Activated B cell treated with CpG ODN at 0.5 μM for 24 hours (primary cell): ENCODE results near the gene TUBA3D. TPM values are rescaled to one million over a fixed set of nuclear protein-coding genes. Genes with fewer than 3 reads are reported as not detected.
"Not testable (repeated sequence)": the region's sequence is repeated elsewhere in the genome, so short reads cannot be mapped to it uniquely, and the experiment has no call there.

Experiments
- ATAC-seq: fragments of 200-7000 bp; cut with Tn5 transposase; one replicate; pipeline ENCODE4 v1.10.0; 2021; ENCODE audit warnings: low read depth, mild to moderate bottlenecking, moderate library complexity
- CTCF ChIA-PET: fragments of 350-600 bp; sonication (Branson Sonifier 250); formaldehyde crosslinking; loops from one replicate; lab custom pipeline; 2021; ENCODE audit warnings: antibody characterized with exemption; lab: Charles Lee
- POLR2A ChIA-PET: fragments of 350-600 bp; sonication (Branson Sonifier 250); formaldehyde crosslinking; loops from one replicate; lab custom pipeline; 2021; ENCODE audit warnings: antibody characterized with exemption; lab: Charles Lee
- DNase-seq: peaks from one replicate; pipeline ENCODE4 v3.0.0; 2022
- H3K27ac Mint-ChIP-seq: one replicate; pipeline ENCODE4 v1.8.0; 2020; ENCODE audit warnings: mixed read lengths
- H3K27me3 Mint-ChIP-seq: one replicate; pipeline ENCODE4 v1.8.0; 2021; ENCODE audit warnings: mixed read lengths
- H3K36me3 Mint-ChIP-seq: one replicate; pipeline ENCODE4 v1.8.0; 2021; ENCODE audit warnings: low read depth, mixed read lengths
- H3K4me1 Mint-ChIP-seq: one replicate; pipeline ENCODE4 v1.8.0; 2021; ENCODE audit warnings: mixed read lengths
- H3K4me3 Mint-ChIP-seq: one replicate; pipeline ENCODE4 v1.8.0; 2020; ENCODE audit warnings: mild to moderate bottlenecking, mixed read lengths
- H3K9me3 Mint-ChIP-seq: one replicate; pipeline ENCODE4 v1.8.0; 2020; ENCODE audit warnings: mixed read lengths
- CTCF ChIP-seq: fragments of 200-600 bp; IDR thresholded peaks from one replicate; pipeline ENCODE4 v1.8.0; 2022; ENCODE audit warnings: antibody characterized with exemption, mild to moderate bottlenecking
- intact Hi-C: fragments of 100-400 bp; cut with micrococcal nuclease; formaldehyde crosslinking; loops from one replicate; pipeline ENCODE4 v1.15.1; 2024
- total RNA-seq: library from RNA; stranded (reverse); gene quantifications from 2 replicates; pipeline ENCODE4 v1.2.3, GENCODE V29; 2022

TUBA3D gene
- total RNA-seq, 1 donor from 2014 or later: not detected

- peak within 1 kb of the TSS; percentile 97 for H3K4me3 Mint-ChIP-seq
- peaks cover 38% of the 10 kb centered on the region for H3K4me1 Mint-ChIP-seq
- ChIA-PET CTCF (interaction anchor here (1.3 to 2.5 kb wide), 4 partner anchors 68 to 191 kb away, joined by 3 to 12 read pairs (median 5); no protein-coding TSS in a partner anchor), POLR2A (interaction anchor here (0.7 to 1.9 kb wide), 8 partner anchors 14 to 1150 kb away, joined by 3 to 11 read pairs (median 6); partner anchors contain the start of genes FAM168B, IMP4 and PLEKHB2)
- peak within 1 kb of the TSS; percentile 88 for H3K27ac Mint-ChIP-seq
- intact Hi-C loops: loop anchor here (1.0 to 2.0 kb wide), 9 partner anchors 22 to 1311 kb away; partner anchors contain the start of genes CCDC74A, FAM168B, PLEKHB2 and SMPD4
- peaks cover 12% of the 10 kb centered on the region for H3K36me3 Mint-ChIP-seq
- H3K27me3 Mint-ChIP-seq, DNase-seq, H3K9me3 Mint-ChIP-seq: not testable (repeated sequence)
- peak; percentile 0 for ATAC-seq
Measured at GRCh38 chr2:131492015-131492417, 16.1 kb downstream of the TUBA3D start, which contains the start of gene MZT2A. Gene MZT2A, minus strand, starts transcription at chr2:131492397. Its CDS starts 21 bp downstream, at chr2:131492376.

DNA sequence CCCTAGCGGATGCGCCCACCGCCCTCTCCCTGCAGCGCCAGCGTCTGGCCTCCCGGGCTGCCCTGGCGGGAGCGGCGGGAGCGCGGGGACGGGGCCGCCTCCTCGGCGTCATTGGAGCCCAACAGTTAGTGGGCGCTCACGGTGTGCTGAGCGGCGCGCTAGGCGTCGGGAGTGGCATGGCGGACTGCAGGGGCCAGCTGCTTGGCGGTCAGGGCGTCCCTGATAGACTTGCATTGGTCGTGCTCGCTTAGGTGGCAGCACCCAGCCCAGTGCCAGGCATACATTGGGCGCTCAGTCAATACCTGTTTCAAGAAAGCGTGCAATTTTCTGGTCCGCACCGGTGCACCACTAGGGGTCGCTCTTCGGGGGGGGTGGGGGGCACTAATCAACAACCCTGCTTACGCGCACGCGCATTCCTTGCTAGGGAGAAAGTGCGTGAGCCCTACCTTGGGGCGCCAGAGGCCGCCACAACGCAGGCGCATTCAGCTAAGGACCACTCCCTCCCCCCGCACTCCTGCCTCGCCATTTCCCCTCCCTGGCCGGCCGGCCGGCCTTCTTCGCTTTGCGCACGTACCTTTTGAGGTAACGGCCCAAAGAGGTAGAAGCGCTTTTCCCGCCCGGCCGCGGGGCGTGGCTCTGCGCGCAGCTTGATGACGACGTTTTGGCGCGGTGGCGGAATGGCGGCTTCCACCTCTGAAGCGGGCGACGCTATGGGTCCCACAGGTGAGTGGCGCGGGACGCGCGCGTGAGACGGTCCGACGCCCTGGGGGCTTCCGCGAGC is 16.7 kb downstream of the TUBA3D start:
- ChIA-PET POLR2A (interaction anchor here (0.6 to 1.9 kb wide), 15 partner anchors 11 to 1150 kb away, joined by 3 to 11 read pairs (median 4); partner anchors contain the start of genes FAM168B, IMP4 and PLEKHB2), CTCF (interaction anchor here (0.8 to 2.5 kb wide), 6 partner anchors 67 to 400 kb away, joined by 3 to 12 read pairs (median 4); partner anchors contain the start of gene FAM168B)
- H3K4me1 Mint-ChIP-seq: peaks cover 38% of the 10 kb centered on the region
- H3K9me3 Mint-ChIP-seq: no peaks in the 10 kb centered on the region
- peak overlapping the region; percentile 83 for H3K27ac Mint-ChIP-seq
- intact Hi-C loops: loop anchor here (1.0 to 2.0 kb wide), 9 partner anchors 22 to 1311 kb away; partner anchors contain the start of genes CCDC74A, FAM168B, PLEKHB2 and SMPD4
- ATAC-seq: peak; percentile 86
- peaks cover 16% of the 10 kb centered on the region for H3K36me3 Mint-ChIP-seq
- H3K4me3 Mint-ChIP-seq: peak overlapping the region; percentile 97
- H3K27me3 Mint-ChIP-seq: no peaks in the 10 kb centered on the region
- DNase-seq: peak; percentile 97
- TF ChIP-seq CTCF: peak; percentile 39

GRCh38 chr2:131493199-131493968 is 17.5 kb downstream of the TUBA3D start:
- peaks cover 36% of the 10 kb centered on the region for H3K4me1 Mint-ChIP-seq
- POLR2A ChIA-PET: interaction anchor here (0.6 to 1.9 kb wide), 11 partner anchors 10 to 1151 kb away, joined by 3 to 11 read pairs (median 5); partner anchors contain the start of genes FAM168B, IMP4 and PLEKHB2
- peak overlapping the region; percentile 97 for H3K4me3 Mint-ChIP-seq
- no peak for TF ChIP-seq CTCF
- intact Hi-C loops: loop anchor here (2.0 kb wide), 2 partner anchors 401 to 695 kb away; partner anchors contain the start of gene FAM168B
- DNase-seq: no peak
- CTCF ChIA-PET: interaction anchor here (0.8 to 2.5 kb wide), 6 partner anchors 66 to 401 kb away, joined by 3 to 12 read pairs (median 4); partner anchors contain the start of gene FAM168B
- H3K27me3 Mint-ChIP-seq: no peaks in the 10 kb centered on the region
- peaks cover 18% of the 10 kb centered on the region for H3K36me3 Mint-ChIP-seq
- ATAC-seq: peak; percentile 8
- H3K27ac Mint-ChIP-seq: peak overlapping the region; percentile 88
- H3K9me3 Mint-ChIP-seq: no peaks in the 10 kb centered on the region

GRCh38 chr2:131495506-131495905 is 19.6 kb downstream of the TUBA3D start:
- H3K27me3 Mint-ChIP-seq, POLR2A ChIA-PET, intact Hi-C loops, ATAC-seq, H3K27ac Mint-ChIP-seq, CTCF ChIA-PET, H3K9me3 Mint-ChIP-seq, DNase-seq: not testable (repeated sequence)
- Mint-ChIP-seq H3K4me3 (peak overlapping the region; percentile 4), H3K36me3 (peaks cover 37% of the 10 kb centered on the region), H3K4me1 (peaks cover 29% of the 10 kb centered on the region)

DNA sequence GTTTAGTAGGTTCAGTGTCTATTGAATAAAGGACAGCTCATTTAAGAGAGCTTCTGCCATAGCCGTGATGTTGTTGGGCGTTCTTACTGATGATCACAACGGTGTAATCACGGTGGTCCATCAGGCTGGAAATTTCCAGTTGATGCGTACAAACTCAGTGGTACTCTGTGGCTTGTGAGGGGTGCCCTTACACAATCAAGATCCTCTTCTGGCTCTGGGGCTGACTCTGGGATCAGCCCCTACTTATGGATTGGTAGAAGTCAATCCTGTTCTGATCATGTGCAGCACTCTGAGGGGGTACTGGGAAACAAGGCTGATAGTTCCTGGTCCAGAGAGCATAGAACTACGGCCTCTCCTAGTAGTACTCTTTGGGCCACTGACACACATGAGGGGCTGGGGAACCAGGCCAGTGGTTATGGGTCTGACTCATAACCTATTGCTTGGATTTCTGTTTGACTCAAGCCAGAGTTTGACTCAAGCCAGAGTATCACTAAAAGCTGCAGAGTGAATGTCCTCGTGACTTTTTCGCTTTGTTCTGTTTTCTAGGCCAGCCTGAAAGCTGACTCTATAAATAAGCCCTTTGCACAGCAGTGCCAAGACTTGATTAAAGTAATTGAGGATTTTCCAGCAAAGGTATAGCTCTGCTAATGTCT is 22.5 kb downstream of the TUBA3D start:
- intact Hi-C loops, DNase-seq, POLR2A ChIA-PET, H3K4me3 Mint-ChIP-seq, H3K9me3 Mint-ChIP-seq, H3K27ac Mint-ChIP-seq, ATAC-seq, CTCF ChIA-PET, H3K27me3 Mint-ChIP-seq: not testable (repeated sequence)
- peaks cover 54% of the 10 kb centered on the region for H3K36me3 Mint-ChIP-seq
- H3K4me1 Mint-ChIP-seq: peaks cover 14% of the 10 kb centered on the region

GRCh38 chr2:131503587-131503986 is 27.7 kb downstream of the TUBA3D start:
- H3K4me1 Mint-ChIP-seq, H3K4me3 Mint-ChIP-seq, intact Hi-C loops, CTCF ChIA-PET, DNase-seq, ATAC-seq, H3K27me3 Mint-ChIP-seq, H3K9me3 Mint-ChIP-seq, H3K27ac Mint-ChIP-seq: not testable (repeated sequence)
- POLR2A ChIA-PET: interaction anchor here (0.7 to 1.9 kb wide), 2 partner anchors 10 to 1334 kb away, joined by 3 to 6 read pairs; no protein-coding TSS in a partner anchor
- H3K36me3 Mint-ChIP-seq: peaks cover 83% of the 10 kb centered on the region

DNA sequence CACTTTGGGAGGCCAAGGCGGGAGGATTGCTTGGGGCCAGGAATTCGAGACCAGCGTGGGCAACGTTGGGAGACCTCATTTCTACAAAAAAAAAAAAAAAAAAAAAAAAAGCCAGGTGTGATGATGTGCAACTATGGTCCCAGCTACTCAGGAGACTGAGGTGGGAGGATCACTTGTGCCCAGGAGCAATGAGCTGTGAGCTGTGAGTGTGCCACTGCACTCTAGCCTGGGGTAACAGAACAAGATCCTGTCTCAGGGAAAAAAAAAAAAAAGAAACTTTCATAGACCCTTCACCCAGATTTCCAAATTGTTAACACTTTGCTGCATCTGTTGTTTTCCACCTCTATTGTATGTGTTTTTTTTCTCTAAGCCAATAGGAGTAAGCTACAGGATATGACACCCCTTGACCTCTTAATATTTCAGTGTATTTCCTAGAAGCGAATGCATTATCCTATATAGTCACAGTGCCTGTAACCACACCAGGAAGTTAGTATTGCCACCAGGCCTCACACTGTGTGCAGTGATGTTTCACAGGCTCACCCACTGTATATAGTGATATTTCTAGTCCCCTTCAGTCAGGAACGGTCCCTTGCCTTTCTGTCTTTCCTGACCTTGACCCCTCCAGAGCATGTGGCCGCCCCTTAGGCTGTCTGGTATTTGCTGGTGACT is 28.3 kb downstream of the TUBA3D start:
- H3K4me3 Mint-ChIP-seq, ATAC-seq, H3K27me3 Mint-ChIP-seq, intact Hi-C loops, DNase-seq, H3K27ac Mint-ChIP-seq, H3K4me1 Mint-ChIP-seq, H3K9me3 Mint-ChIP-seq, CTCF ChIA-PET: not testable (repeated sequence)
- H3K36me3 Mint-ChIP-seq: peaks cover 81% of the 10 kb centered on the region
- POLR2A ChIA-PET: interaction anchor here (0.7 to 1.9 kb wide), 3 partner anchors 10 to 1335 kb away, joined by 3 to 16 read pairs (median 6); no protein-coding TSS in a partner anchor
